COR-L47 (cell line): Measurements from ENCODE around the gene ABTB2.

Source experiments
- DNase-seq: peaks from one replicate; lab custom pipeline; 2025; lab: John Stamatoyannopoulos, UW

Gene ABTB2

GRCh38 chr11:34341931-34342533, 15.8 kb downstream of the ABTB2 start:
- DNase-seq = no peak

- no peak for DNase-seq
Observed at GRCh38 chr11:34341096-34341495, 16.7 kb downstream of the ABTB2 start.

GRCh38 chr11:34340653-34341052, 17.2 kb downstream of the ABTB2 start:
- DNase-seq = no peak

GRCh38 chr11:34339149-34340064, 18.4 kb downstream of the ABTB2 start:
- DNase-seq = no peak

GRCh38 chr11:34337016-34337415, 20.8 kb downstream of the ABTB2 start:
- no peak for DNase-seq

- no peak for DNase-seq
Observed at GRCh38 chr11:34335801-34336200, 22.0 kb downstream of the ABTB2 start.

- DNase-seq = no peak
Observed at GRCh38 chr11:34335331-34335730, 22.5 kb downstream of the ABTB2 start.

- no peak for DNase-seq
Observed at GRCh38 chr11:34333787-34334186, 24.0 kb downstream of the ABTB2 start.

GRCh38 chr11:34332524-34332923, 25.3 kb downstream of the ABTB2 start:
- peak; percentile 52 for DNase-seq

GRCh38 chr11:34331736-34332135, 26.1 kb downstream of the ABTB2 start:
- DNase-seq = no peak

GRCh38 chr11:34331329-34331728, 26.5 kb downstream of the ABTB2 start:
- DNase-seq = peak; percentile 89

GRCh38 chr11:34330653-34331052, 27.2 kb downstream of the ABTB2 start:
- DNase-seq = peak; percentile 56

- DNase-seq = no peak
Observed at GRCh38 chr11:34329876-34330275, 27.9 kb downstream of the ABTB2 start.

GRCh38 chr11:34328632-34328910, 29.2 kb downstream of the ABTB2 start:
- no peak for DNase-seq

- no peak for DNase-seq
Observed at GRCh38 chr11:34327804-34328631, 29.8 kb downstream of the ABTB2 start.

- DNase-seq = no peak
Observed at GRCh38 chr11:34324466-34324865, 33.3 kb downstream of the ABTB2 start.

- no peak for DNase-seq
Observed at GRCh38 chr11:34323601-34324000, 34.2 kb downstream of the ABTB2 start.

GRCh38 chr11:34318111-34319037, 39.4 kb downstream of the ABTB2 start:
- no peak for DNase-seq

GRCh38 chr11:34317666-34318065, 40.1 kb downstream of the ABTB2 start:
- DNase-seq = no peak

GRCh38 chr11:34317036-34317360, 40.8 kb downstream of the ABTB2 start:
- no peak for DNase-seq

- no peak for DNase-seq
Observed at GRCh38 chr11:34316347-34317035, 41.3 kb downstream of the ABTB2 start.
